ENCODE measurements around the gene COL4A3.

Gene COL4A3

DNA sequence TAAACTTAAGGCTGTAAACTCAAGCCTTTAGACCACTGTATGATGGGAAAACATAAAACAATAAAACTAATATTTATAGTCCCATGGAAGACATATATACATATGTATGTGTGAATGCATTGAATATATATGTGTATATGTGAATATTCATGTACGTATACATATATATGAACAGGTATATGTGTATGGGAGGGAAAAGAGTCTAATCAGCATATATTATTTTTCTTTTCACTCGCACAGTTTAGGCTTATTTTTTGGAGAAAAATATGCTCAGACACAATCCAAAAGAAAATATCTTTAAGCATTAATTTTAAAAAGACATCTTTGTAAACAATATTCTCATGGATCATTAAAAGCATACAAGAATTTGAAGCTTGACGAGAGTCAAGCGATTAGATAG lies 23.1 kb upstream of the COL4A3 start:
- H3K9ac ChIP-seq (ENCODE audit: low read length), result no peak overlapping the region
- no peak overlapping the region for H3K4me3 ChIP-seq (ENCODE audit: low read depth in 1 of 2, low read length in 2 of 2)

GRCh38 chr2:227143895-227144294 lies 20.5 kb upstream of the COL4A3 start:
- no peaks in the 10 kb centered on the region for H3K9me3 ChIP-seq (ENCODE audit: low read length)
- H3K9ac ChIP-seq (ENCODE audit: low read length), result no peak overlapping the region
- H3K4me3 ChIP-seq (ENCODE audit: low read depth in 1 of 2, low read length in 2 of 2), result no peak overlapping the region
- no peak overlapping the region for H3K27ac ChIP-seq (ENCODE audit: low read depth, low read length)
- H3K36me3 ChIP-seq (ENCODE audit: insufficient read depth, low read length), result no peaks in the 10 kb centered on the region
- no peaks in the 10 kb centered on the region for H3K27me3 ChIP-seq (ENCODE audit: control insufficient read depth in 1 of 2, insufficient read depth in 2 of 2, low read length in 2 of 2)
- no peaks in the 10 kb centered on the region for H3K4me1 ChIP-seq (ENCODE audit: insufficient read depth, low read length)

More for the DNA sequence above, 23.1 kb upstream of the COL4A3 start:
- no peaks in the 10 kb centered on the region for H3K9me3 ChIP-seq (ENCODE audit: low read length)
- H3K27me3 ChIP-seq (ENCODE audit: control insufficient read depth in 1 of 2, insufficient read depth in 2 of 2, low read length in 2 of 2), result no peaks in the 10 kb centered on the region
- no peaks in the 10 kb centered on the region for H3K4me1 ChIP-seq (ENCODE audit: insufficient read depth, low read length)
- H3K36me3 ChIP-seq (ENCODE audit: insufficient read depth, low read length), result no peaks in the 10 kb centered on the region
- no peak overlapping the region for H3K27ac ChIP-seq (ENCODE audit: low read depth, low read length)

- Histone ChIP-seq H3K4me3 (ENCODE audit: low read depth in 1 of 2, low read length in 2 of 2) (no peak overlapping the region), H3K4me1 (ENCODE audit: insufficient read depth, low read length) (no peaks in the 10 kb centered on the region), H3K27me3 (ENCODE audit: control insufficient read depth in 1 of 2, insufficient read depth in 2 of 2, low read length in 2 of 2) (no peaks in the 10 kb centered on the region), H3K9ac (ENCODE audit: low read length) (no peak overlapping the region), H3K36me3 (ENCODE audit: insufficient read depth, low read length) (no peaks in the 10 kb centered on the region), H3K27ac (ENCODE audit: low read depth, low read length) (no peak overlapping the region), H3K9me3 (ENCODE audit: low read length) (no peaks in the 10 kb centered on the region)
Observed at GRCh38 chr2:227146456-227146855, 18.0 kb upstream of the COL4A3 start.

DNA sequence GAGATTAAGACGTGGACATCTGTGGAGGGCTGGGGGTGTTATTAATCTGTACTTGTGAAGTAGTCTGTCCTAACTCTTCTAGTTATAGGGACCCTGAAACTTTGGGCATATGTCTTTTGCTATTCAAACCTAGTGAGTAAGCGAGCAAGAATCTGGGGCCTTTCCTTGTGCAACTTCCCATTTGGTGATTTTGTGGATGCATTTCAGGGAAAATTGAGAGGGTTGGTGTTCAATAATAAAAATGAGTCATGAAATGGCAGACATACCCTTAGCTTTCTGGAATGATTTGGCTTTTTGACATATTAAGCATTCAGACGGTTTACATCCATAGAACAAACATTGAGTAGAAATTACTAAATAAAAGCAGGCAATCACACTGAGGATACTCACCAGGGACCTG lies 17.4 kb upstream of the COL4A3 start:
- no peak overlapping the region for H3K27ac ChIP-seq (ENCODE audit: low read depth, low read length)
- H3K36me3 ChIP-seq (ENCODE audit: insufficient read depth, low read length), result no peaks in the 10 kb centered on the region
- no peak overlapping the region for H3K4me3 ChIP-seq (ENCODE audit: low read depth in 1 of 2, low read length in 2 of 2)
- no peaks in the 10 kb centered on the region for H3K9me3 ChIP-seq (ENCODE audit: low read length)
- no peak overlapping the region for H3K9ac ChIP-seq (ENCODE audit: low read length)
- no peaks in the 10 kb centered on the region for H3K27me3 ChIP-seq (ENCODE audit: control insufficient read depth in 1 of 2, insufficient read depth in 2 of 2, low read length in 2 of 2)
- H3K4me1 ChIP-seq (ENCODE audit: insufficient read depth, low read length), result no peaks in the 10 kb centered on the region

- Histone ChIP-seq H3K27ac (ENCODE audit: low read depth, low read length) (no peak overlapping the region), H3K4me3 (ENCODE audit: low read depth in 1 of 2, low read length in 2 of 2) (no peak overlapping the region), H3K9me3 (ENCODE audit: low read length) (no peaks in the 10 kb centered on the region), H3K27me3 (ENCODE audit: control insufficient read depth in 1 of 2, insufficient read depth in 2 of 2, low read length in 2 of 2) (no peaks in the 10 kb centered on the region), H3K36me3 (ENCODE audit: insufficient read depth, low read length) (no peaks in the 10 kb centered on the region), H3K9ac (ENCODE audit: low read length) (no peak overlapping the region), H3K4me1 (ENCODE audit: insufficient read depth, low read length) (no peaks in the 10 kb centered on the region)
Observed at GRCh38 chr2:227148106-227148505, 16.3 kb upstream of the COL4A3 start.

- Histone ChIP-seq H3K9ac (ENCODE audit: low read length) (no peak overlapping the region), H3K27ac (ENCODE audit: low read depth, low read length) (no peak overlapping the region), H3K4me3 (ENCODE audit: low read depth in 1 of 2, low read length in 2 of 2) (no peak overlapping the region), H3K4me1 (ENCODE audit: insufficient read depth, low read length) (no peaks in the 10 kb centered on the region), H3K9me3 (ENCODE audit: low read length) (no peaks in the 10 kb centered on the region), H3K36me3 (ENCODE audit: insufficient read depth, low read length) (no peaks in the 10 kb centered on the region), H3K27me3 (ENCODE audit: control insufficient read depth in 1 of 2, insufficient read depth in 2 of 2, low read length in 2 of 2) (no peaks in the 10 kb centered on the region)
Observed at GRCh38 chr2:227150222-227150936, 14.0 kb upstream of the COL4A3 start.

DNA sequence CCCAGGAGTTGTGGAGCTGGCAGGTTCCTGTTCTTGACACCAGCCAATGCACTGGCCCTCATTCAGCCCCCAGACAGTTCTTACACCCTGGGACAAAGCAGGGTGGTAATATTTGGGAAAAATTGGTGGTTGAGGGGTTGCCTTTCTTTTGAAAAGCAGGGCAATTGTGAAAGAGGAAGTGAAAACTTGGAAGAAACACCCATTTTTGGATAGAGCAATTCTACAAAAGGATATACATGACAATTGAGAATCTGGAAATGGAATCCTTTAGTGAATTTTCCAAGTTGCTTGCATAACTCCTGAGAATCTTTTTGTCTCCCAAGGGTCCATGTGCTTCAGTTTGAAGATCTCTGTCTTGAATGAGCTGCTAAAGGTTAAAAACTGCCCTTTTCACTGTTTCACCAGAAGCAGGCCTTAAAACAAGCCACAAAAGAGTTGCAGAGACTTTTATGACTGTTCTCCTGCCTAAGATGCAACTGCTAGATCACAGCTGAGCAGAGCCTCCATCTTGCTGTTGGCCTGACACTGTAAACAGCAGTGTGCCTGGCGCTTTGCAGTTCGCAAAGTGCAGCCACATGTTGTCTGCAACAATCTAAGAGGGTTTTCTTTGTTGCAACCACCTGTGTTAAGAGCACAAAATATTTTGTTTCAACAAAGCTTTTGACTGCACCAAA lies 12.2 kb upstream of the COL4A3 start:
- H3K4me3 ChIP-seq (ENCODE audit: low read depth in 1 of 2, low read length in 2 of 2), result no peak overlapping the region
- no peak overlapping the region for H3K9ac ChIP-seq (ENCODE audit: low read length)
- H3K27me3 ChIP-seq (ENCODE audit: control insufficient read depth in 1 of 2, insufficient read depth in 2 of 2, low read length in 2 of 2), result no peaks in the 10 kb centered on the region
- H3K27ac ChIP-seq (ENCODE audit: low read depth, low read length), result no peak overlapping the region
- no peaks in the 10 kb centered on the region for H3K4me1 ChIP-seq (ENCODE audit: insufficient read depth, low read length)
- no peaks in the 10 kb centered on the region for H3K36me3 ChIP-seq (ENCODE audit: insufficient read depth, low read length)
- H3K9me3 ChIP-seq (ENCODE audit: low read length), result no peaks in the 10 kb centered on the region

DNA sequence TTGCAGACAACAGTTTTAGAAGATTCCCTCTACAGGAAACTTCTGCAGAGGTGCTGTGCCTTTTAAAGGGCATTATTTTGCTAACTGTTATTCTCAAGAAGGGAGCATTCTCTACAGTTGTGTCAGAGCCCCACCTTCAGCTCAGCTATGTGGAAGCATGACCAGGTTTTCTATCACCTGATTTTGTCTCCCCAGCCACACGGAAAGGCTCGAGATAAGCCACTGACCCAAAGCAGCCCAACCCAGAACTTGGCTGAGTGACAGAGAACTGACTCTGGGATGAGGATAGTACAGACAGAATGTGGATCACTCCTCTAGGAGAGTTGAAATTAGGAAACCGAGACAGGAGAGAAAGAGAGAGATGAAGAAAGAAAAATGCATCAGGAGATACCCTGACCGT lies 11.1 kb upstream of the COL4A3 start:
- Histone ChIP-seq H3K27ac (ENCODE audit: low read depth, low read length) (no peak overlapping the region), H3K9me3 (ENCODE audit: low read length) (no peaks in the 10 kb centered on the region), H3K4me3 (ENCODE audit: low read depth in 1 of 2, low read length in 2 of 2) (no peak overlapping the region), H3K36me3 (ENCODE audit: insufficient read depth, low read length) (no peaks in the 10 kb centered on the region), H3K9ac (ENCODE audit: low read length) (no peak overlapping the region), H3K4me1 (ENCODE audit: insufficient read depth, low read length) (no peaks in the 10 kb centered on the region), H3K27me3 (ENCODE audit: control insufficient read depth in 1 of 2, insufficient read depth in 2 of 2, low read length in 2 of 2) (no peaks in the 10 kb centered on the region)

DNA sequence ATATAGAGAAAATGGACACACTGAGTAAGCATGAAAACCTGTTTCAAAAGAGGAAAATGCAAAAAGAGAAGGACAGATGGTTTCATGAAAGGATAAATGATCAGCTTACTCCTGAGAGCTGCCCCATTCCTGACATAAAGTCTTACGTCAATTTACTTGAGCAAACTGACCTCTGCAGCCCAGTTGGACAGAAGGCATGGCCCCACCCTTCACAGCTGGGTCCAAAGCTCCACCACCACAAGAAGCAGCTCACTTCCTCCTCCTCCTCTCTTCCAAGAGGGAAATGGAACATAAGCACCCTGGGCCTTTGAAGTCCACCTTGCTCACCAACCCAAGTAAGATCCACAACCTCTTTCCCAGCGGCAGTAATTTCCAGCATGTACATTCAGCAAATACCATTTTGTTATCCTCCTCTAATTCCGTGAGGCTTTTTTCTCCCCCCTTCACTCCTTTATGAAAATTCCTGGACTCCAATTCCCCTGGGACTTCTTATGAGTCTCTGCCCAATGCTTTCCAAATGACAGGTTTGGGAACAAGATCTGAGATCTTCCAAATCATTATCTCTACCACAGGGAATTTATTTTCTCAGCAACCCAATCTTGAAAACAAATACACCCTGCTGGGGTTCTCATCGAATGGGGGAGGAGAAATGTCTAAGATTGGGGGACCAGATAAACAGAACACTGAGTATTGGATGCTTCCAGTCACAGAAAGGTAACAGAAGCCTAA lies 10.5 kb upstream of the COL4A3 start:
- Histone ChIP-seq H3K4me3 (ENCODE audit: low read depth in 1 of 2, low read length in 2 of 2) (no peak overlapping the region), H3K9ac (ENCODE audit: low read length) (no peak overlapping the region), H3K27ac (ENCODE audit: low read depth, low read length) (no peak overlapping the region)

GRCh38 chr2:227154986-227155774 lies 9.2 kb upstream of the COL4A3 start:
- Histone ChIP-seq H3K36me3 (ENCODE audit: insufficient read depth, low read length) (no peaks in the 10 kb centered on the region), H3K9me3 (ENCODE audit: low read length) (no peaks in the 10 kb centered on the region), H3K27ac (ENCODE audit: low read depth, low read length) (no peak overlapping the region), H3K4me1 (ENCODE audit: insufficient read depth, low read length) (no peaks in the 10 kb centered on the region), H3K4me3 (ENCODE audit: low read depth in 1 of 2, low read length in 2 of 2) (no peak overlapping the region), H3K9ac (ENCODE audit: low read length) (no peak overlapping the region), H3K27me3 (ENCODE audit: control insufficient read depth in 1 of 2, insufficient read depth in 2 of 2, low read length in 2 of 2) (no peaks in the 10 kb centered on the region)

More for the DNA sequence above, 10.5 kb upstream of the COL4A3 start:
- no peaks in the 10 kb centered on the region for H3K36me3 ChIP-seq (ENCODE audit: insufficient read depth, low read length)
- no peaks in the 10 kb centered on the region for H3K4me1 ChIP-seq (ENCODE audit: insufficient read depth, low read length)
- no peaks in the 10 kb centered on the region for H3K9me3 ChIP-seq (ENCODE audit: low read length)
- H3K27me3 ChIP-seq (ENCODE audit: control insufficient read depth in 1 of 2, insufficient read depth in 2 of 2, low read length in 2 of 2), result no peaks in the 10 kb centered on the region

- Histone ChIP-seq H3K27me3 (ENCODE audit: control insufficient read depth in 1 of 2, insufficient read depth in 2 of 2, low read length in 2 of 2) (peaks cover 11 to 30% of the 10 kb centered on the region in 2 donors), H3K27ac (ENCODE audit: low read depth, low read length) (no peak overlapping the region), H3K4me3 (ENCODE audit: low read depth in 1 of 2, low read length in 2 of 2) (no peak overlapping the region), H3K9me3 (ENCODE audit: low read length) (no peaks in the 10 kb centered on the region), H3K9ac (ENCODE audit: low read length) (no peak overlapping the region), H3K4me1 (ENCODE audit: insufficient read depth, low read length) (peaks cover 4% of the 10 kb centered on the region), H3K36me3 (ENCODE audit: insufficient read depth, low read length) (no peaks in the 10 kb centered on the region)
Observed at GRCh38 chr2:227160164-227160563, 4.3 kb upstream of the COL4A3 start.

Measured in muscle layer of colon (tissue), 2 donors.